OCI-LY7 (cell line): ENCODE results near the gene GNB1.

ENCODE experiments used
- CTCF ChIP-seq: fragments of 200-600 bp; sonication (generic); conservative IDR thresholded peaks from 2 replicates; pipeline ENCODE4 v1.5.1; 2014; ENCODE audit warnings: mild to moderate bottlenecking, antibody characterized with exemption, low read length, moderate library complexity, mixed read lengths
- EZH2phosphoT487 ChIP-seq: fragments of 200-600 bp; sonication (generic); IDR thresholded peaks from 2 replicates; pipeline ENCODE4 v1.6.1; 2018; ENCODE audit warnings: low read depth, borderline replicate concordance, mild to moderate bottlenecking, mixed run types, antibody characterized with exemption, low read length, moderate library complexity, mixed read lengths

- TF ChIP-seq CTCF = no peak
- TF ChIP-seq EZH2phosphoT487 = no peak
These were observed 58.7 kb downstream of the GNB1 start for GRCh38 chr1:1832166-1832565.
